Endothelial cell of umbilical vein (primary cell): Measurements from ENCODE around the gene LIN7B. TPM values are rescaled to one million over a fixed set of nuclear protein-coding genes. Genes with fewer than 3 reads are reported as not detected.

Experiments used
- BruUV-seq: library from RNA; stranded (reverse); fragments of 400-500 nt; replicated peaks from 2 replicates; lab custom pipeline; 2021; lab: Mats Ljungman, UMichigan
- CTCF ChIA-PET: fragments of 300-600, 350-600 bp; sonication (Branson Sonifier 250); formaldehyde crosslinking; loops from one replicate; lab custom pipeline; 2021; ENCODE audit warnings: antibody characterized with exemption, inconsistent platforms; lab: Charles Lee
- POLR2A ChIA-PET: fragments of 300-600, 350-600 bp; sonication (Branson Sonifier 250); formaldehyde crosslinking; loops from one replicate; lab custom pipeline; 2021; ENCODE audit warnings: antibody characterized with exemption, inconsistent platforms; lab: Charles Lee
- DNase-seq: peaks from one replicate; pipeline ENCODE4 v3.0.0-alpha.2; 2011; ENCODE audit warnings: low read depth, low spot score
- FAIRE-seq: peaks from 2 replicates; lab custom pipeline; 2011; peaks lifted over from hg19 to GRCh38; lab: Jason Lieb, UNC
- H2AFZ ChIP-seq: 2 replicates; pipeline ENCODE4 v1.6.0; 2012; ENCODE audit warnings: low read depth, low read length, control low read depth, inconsistent platforms
- H3K27ac ChIP-seq: 2 replicates; pipeline ENCODE4 v1.5.1; 2011; ENCODE audit warnings: low read depth, mild to moderate bottlenecking, control low read depth, low read length, moderate library complexity; ENCODE audit not compliant: insufficient read depth
- H3K27me3 ChIP-seq, 2 experiments: 2 replicates each; pipeline versions ENCODE4 v1.6.0 to v1.6.1; 2011; ENCODE audit warnings: low read length in 2 of 2, mixed read lengths in 1 of 2; ENCODE audit not compliant: control insufficient read depth in 2 of 2, insufficient read depth in 2 of 2
- H3K36me3 ChIP-seq, 2 experiments: 2 replicates in 1 of 2; 3 replicates in 1 of 2; pipeline ENCODE4 v1.5.1; 2011; ENCODE audit warnings: low read length in 2 of 2, mild to moderate bottlenecking in 1 of 2, moderate library complexity in 1 of 2; ENCODE audit not compliant: control insufficient read depth in 2 of 2, insufficient read depth in 2 of 2; ENCODE audit errors: extremely low read depth in 1 of 2
- H3K4me1 ChIP-seq: 3 replicates; pipeline ENCODE4 v1.5.1; 2011; ENCODE audit warnings: mild to moderate bottlenecking, low read length; ENCODE audit not compliant: control insufficient read depth, insufficient read depth; ENCODE audit errors: extremely low read depth
- H3K4me2 ChIP-seq: 2 replicates; pipeline ENCODE4 v1.6.1; 2011; ENCODE audit warnings: low read length, control low read depth, mixed read lengths; ENCODE audit not compliant: insufficient read depth
- H3K4me3 ChIP-seq, 3 experiments: fragments of 200-600 bp in 1 of 3; sonication (generic), shearing (Covaris generic) in 1 of 3; replicated peaks in 1 of 3; 2 replicates each; pipeline ENCODE4 v1.5.1; 2011 to 2016; ENCODE audit warnings: control low read depth in 3 of 3, low read length in 3 of 3, mild to moderate bottlenecking in 2 of 3, inconsistent platforms in 1 of 3, low read depth in 1 of 3, moderate library complexity in 1 of 3; ENCODE audit not compliant: insufficient read depth in 1 of 3
- H3K79me2 ChIP-seq: 2 replicates; pipeline ENCODE4 v1.6.0; 2012; ENCODE audit warnings: low read length, inconsistent platforms; ENCODE audit not compliant: control insufficient read depth, insufficient read depth
- H3K9ac ChIP-seq: replicated peaks from 2 replicates; pipeline ENCODE3; 2011; ENCODE audit warnings: low read length, control low read depth; ENCODE audit not compliant: insufficient read depth; ENCODE audit errors: extremely low read depth
- H3K9me1 ChIP-seq: replicated peaks from 3 replicates; pipeline ENCODE4 v1.6.0; 2011; ENCODE audit warnings: mild to moderate bottlenecking, low read length; ENCODE audit not compliant: control insufficient read depth, insufficient read depth; ENCODE audit errors: extremely low read depth
- H3K9me3 ChIP-seq: replicated peaks from 2 replicates; pipeline ENCODE4 v1.5.1; 2012; ENCODE audit warnings: low read length, inconsistent platforms; ENCODE audit not compliant: control insufficient read depth, insufficient read depth
- H4K20me1 ChIP-seq: replicated peaks from 2 replicates; pipeline ENCODE3; 2011; ENCODE audit warnings: mild to moderate bottlenecking, low read length; ENCODE audit not compliant: control insufficient read depth, insufficient read depth; ENCODE audit errors: extremely low read depth
- EZH2 ChIP-seq: IDR thresholded peaks from 2 replicates; pipeline ENCODE4 v1.6.1; 2012; ENCODE audit warnings: borderline replicate concordance, low read depth, mild to moderate bottlenecking, moderate library complexity, low read length, inconsistent platforms; ENCODE audit not compliant: severe bottlenecking
- FOS ChIP-seq: IDR thresholded peaks from 2 replicates; pipeline ENCODE4 v1.6.1; 2011; ENCODE audit warnings: mild to moderate bottlenecking, low read length, moderate library complexity, borderline replicate concordance; ENCODE audit not compliant: insufficient read depth
- GATA2 ChIP-seq: IDR thresholded peaks from 2 replicates; pipeline ENCODE4 v1.7.0; 2011; ENCODE audit warnings: low read depth, mild to moderate bottlenecking, moderate library complexity, mixed read lengths, low read length; ENCODE audit not compliant: insufficient read length, insufficient read depth
- JUN ChIP-seq: IDR thresholded peaks from 2 replicates; pipeline ENCODE4 v1.6.1; 2011; ENCODE audit warnings: borderline replicate concordance, low read depth; ENCODE audit not compliant: insufficient read length, insufficient read depth
- MAX ChIP-seq: IDR thresholded peaks from 2 replicates; pipeline ENCODE4 v1.6.1; 2011; ENCODE audit not compliant: insufficient read depth, insufficient read length
- MYC ChIP-seq: IDR thresholded peaks from one replicate; pipeline ENCODE4 v1.6.1; 2011; ENCODE audit warnings: mild to moderate bottlenecking, low read depth, low read length
- POLR2A ChIP-seq: IDR thresholded peaks from 2 replicates; pipeline ENCODE4 v1.6.1; 2012; ENCODE audit warnings: low read depth, mild to moderate bottlenecking, control low read depth, low read length
- POLR2AphosphoS5 ChIP-seq: IDR thresholded peaks from 2 replicates; pipeline ENCODE4 v1.6.1; 2012; ENCODE audit warnings: low read depth, mild to moderate bottlenecking, control low read depth, low read length, moderate library complexity; ENCODE audit not compliant: insufficient read depth
- dilution Hi-C: fragments of 300-500 bp; cut with MboI; formaldehyde crosslinking; loops from one replicate; pipeline ENCODE4 v1.15.0; 2019; ENCODE audit warnings: low sequenced_read_pairs; ENCODE audit not compliant: extremely low pct_ligation_motif_present
- intact Hi-C: fragments of 100-400 bp; cut with micrococcal nuclease; formaldehyde crosslinking; loops from one replicate; pipeline ENCODE4 v1.10.0; 2022
- polyA plus RNA-seq, 4 experiments: library from polyadenylated mRNA; depleted of rRNA in 3 of 4; stranded (reverse) in 3 of 4; unstranded in 1 of 4; fragments of >200 nt; gene quantifications; 2 replicates each; pipeline versions ENCODE4 v1.2.1 to v1.2.3, GENCODE V29; 2011 to 2012; ENCODE audit warnings: missing spikeins in 1 of 4
- total RNA-seq: library from RNA; stranded (reverse); gene quantifications from 2 replicates; pipeline ENCODE4 v1.2.3, GENCODE V29; 2021
- TF ChIP-seq, protein P1 (sequence below), 2 donors: IDR thresholded peaks; 1 replicate in 1 of 2; 2 replicates in 1 of 2; pipeline ENCODE4 v1.5.1; 2011; ENCODE audit warnings: low read length in 2 of 2, mild to moderate bottlenecking in 2 of 2, moderate library complexity in 2 of 2, control low read depth in 1 of 2, inconsistent platforms in 1 of 2, low read depth in 1 of 2; ENCODE audit not compliant: insufficient read depth in 1 of 2; ENCODE audit errors: extremely low read depth in 1 of 2

The LIN7B gene
- total and polyA plus RNA-seq, 2 donors (not counting 3 experiments of a cell fraction or from before 2014, with no cell fraction given) = 2.2 to 4.2 TPM

DNA sequence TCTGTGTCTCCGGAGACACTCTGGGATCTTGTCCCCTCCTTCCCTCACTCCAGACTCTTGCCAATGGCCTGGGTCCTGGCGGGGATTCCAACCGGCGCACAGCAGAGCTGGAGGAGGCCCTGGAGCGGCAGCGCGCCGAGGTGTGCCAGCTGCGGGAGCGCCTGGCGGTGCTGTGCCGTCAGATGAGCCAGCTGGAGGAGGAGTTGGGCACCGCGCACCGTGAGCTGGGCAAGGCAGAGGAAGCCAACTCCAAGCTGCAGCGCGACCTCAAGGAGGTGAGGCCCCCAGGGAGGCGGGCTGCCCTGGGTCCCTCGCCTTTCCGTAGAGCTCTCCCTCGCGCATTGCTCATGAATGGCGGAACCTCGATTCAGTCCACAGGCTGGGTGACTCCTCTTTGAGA lies 16.2 kb downstream of the LIN7B start:
- CTCF ChIA-PET = interaction anchor here (0.9 to 2.0 kb wide), 5 partner anchors 12 to 78 kb away, joined by 3 to 7 read pairs (median 6); no protein-coding TSS in a partner anchor

More for the DNA sequence above, 16.2 kb downstream of the LIN7B start:
- Histone ChIP-seq H3K9me3 (no peaks in the 10 kb centered on the region), H3K36me3 (no peaks in the 10 kb centered on the region), H4K20me1 (no peaks in the 10 kb centered on the region), H2AFZ (no peak overlapping the region), H3K27me3 (peaks cover 0 to 9% of the 10 kb centered on the region in 2 experiments), H3K9ac (no peak overlapping the region), H3K79me2 (no peaks in the 10 kb centered on the region), H3K4me1 (no peaks in the 10 kb centered on the region), H3K9me1 (no peaks in the 10 kb centered on the region), H3K27ac (no peak overlapping the region), H3K4me3 (no peak overlapping the region), H3K4me2 (no peak overlapping the region)
- POLR2A ChIA-PET = interaction anchor here (0.6 kb wide), 1 partner anchor 68 kb away, joined by 3 read pairs; no protein-coding TSS in a partner anchor
- FAIRE-seq (no peak), DNase-seq (no peak)
- intact Hi-C loops (no loop called here), dilution Hi-C loops (no loop called here)
- BruUV-seq = no TSS peak
- TF ChIP-seq POLR2AphosphoS5 = no peak
- TF ChIP-seq GATA2 = no peak
- TF ChIP-seq MAX = no peak
- no peak for TF ChIP-seq POLR2A
- no peak for TF ChIP-seq JUN
- TF ChIP-seq, protein P1, sequence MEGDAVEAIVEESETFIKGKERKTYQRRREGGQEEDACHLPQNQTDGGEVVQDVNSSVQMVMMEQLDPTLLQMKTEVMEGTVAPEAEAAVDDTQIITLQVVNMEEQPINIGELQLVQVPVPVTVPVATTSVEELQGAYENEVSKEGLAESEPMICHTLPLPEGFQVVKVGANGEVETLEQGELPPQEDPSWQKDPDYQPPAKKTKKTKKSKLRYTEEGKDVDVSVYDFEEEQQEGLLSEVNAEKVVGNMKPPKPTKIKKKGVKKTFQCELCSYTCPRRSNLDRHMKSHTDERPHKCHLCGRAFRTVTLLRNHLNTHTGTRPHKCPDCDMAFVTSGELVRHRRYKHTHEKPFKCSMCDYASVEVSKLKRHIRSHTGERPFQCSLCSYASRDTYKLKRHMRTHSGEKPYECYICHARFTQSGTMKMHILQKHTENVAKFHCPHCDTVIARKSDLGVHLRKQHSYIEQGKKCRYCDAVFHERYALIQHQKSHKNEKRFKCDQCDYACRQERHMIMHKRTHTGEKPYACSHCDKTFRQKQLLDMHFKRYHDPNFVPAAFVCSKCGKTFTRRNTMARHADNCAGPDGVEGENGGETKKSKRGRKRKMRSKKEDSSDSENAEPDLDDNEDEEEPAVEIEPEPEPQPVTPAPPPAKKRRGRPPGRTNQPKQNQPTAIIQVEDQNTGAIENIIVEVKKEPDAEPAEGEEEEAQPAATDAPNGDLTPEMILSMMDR (IDR thresholded peaks at IDR 0.05; ENCODE audit: extremely low read depth in 1 of 2, insufficient read depth in 1 of 2, low read depth in 1 of 2, low read length in 2 of 2) = no peak
- TF ChIP-seq MYC = no peak
- TF ChIP-seq FOS = no peak
- no peak for TF ChIP-seq EZH2
